Fibroblast of villous mesenchyme (primary cell): ENCODE measurements around the gene PRKD1. TPM values are rescaled to one million over a fixed set of nuclear protein-coding genes. Genes with fewer than 3 reads are reported as not detected.

ENCODE experiments used
- DNase-seq: peaks from one replicate; pipeline ENCODE4 v3.0.0-alpha.2; 2010; ENCODE audit warnings: low read depth
- H3K4me3 ChIP-seq: 2 replicates; pipeline ENCODE4 v1.5.1; 2011; ENCODE audit warnings: low read depth, mild to moderate bottlenecking, low read length
- total RNA-seq: library from RNA; depleted of rRNA; stranded (reverse); fragments of >200 nt; gene quantifications from 2 replicates; pipeline ENCODE4 v1.2.3, GENCODE V29; 2012
- TF ChIP-seq, protein P1 (sequence below): IDR thresholded peaks from 2 replicates; pipeline ENCODE4 v1.5.1; 2012; ENCODE audit warnings: low read depth, mild to moderate bottlenecking, low read length; ENCODE audit not compliant: insufficient read depth

The PRKD1 gene
- total RNA-seq, 1 donor = 13.8 TPM

DNA sequence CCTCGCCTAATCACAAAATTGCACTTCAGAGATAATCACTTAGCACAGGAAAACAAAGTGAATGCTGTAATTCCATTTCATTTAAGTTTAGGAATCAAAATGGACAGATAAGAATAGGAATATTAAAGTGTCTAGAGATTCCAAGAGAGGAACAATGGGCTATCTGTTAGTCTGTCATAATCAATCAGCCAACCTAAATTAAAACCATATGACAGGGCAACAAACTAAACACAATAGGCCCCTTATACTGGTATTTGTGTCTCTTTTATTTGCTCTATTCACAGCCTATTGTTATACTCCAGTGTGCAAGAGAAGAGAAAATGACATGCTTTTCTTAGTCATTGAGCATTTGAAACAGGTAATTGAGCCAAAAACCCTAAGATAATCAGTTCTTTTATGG lies 259.4 kb downstream of the PRKD1 start:
- H3K4me3 ChIP-seq = no peak overlapping the region
- TF ChIP-seq, protein P1, sequence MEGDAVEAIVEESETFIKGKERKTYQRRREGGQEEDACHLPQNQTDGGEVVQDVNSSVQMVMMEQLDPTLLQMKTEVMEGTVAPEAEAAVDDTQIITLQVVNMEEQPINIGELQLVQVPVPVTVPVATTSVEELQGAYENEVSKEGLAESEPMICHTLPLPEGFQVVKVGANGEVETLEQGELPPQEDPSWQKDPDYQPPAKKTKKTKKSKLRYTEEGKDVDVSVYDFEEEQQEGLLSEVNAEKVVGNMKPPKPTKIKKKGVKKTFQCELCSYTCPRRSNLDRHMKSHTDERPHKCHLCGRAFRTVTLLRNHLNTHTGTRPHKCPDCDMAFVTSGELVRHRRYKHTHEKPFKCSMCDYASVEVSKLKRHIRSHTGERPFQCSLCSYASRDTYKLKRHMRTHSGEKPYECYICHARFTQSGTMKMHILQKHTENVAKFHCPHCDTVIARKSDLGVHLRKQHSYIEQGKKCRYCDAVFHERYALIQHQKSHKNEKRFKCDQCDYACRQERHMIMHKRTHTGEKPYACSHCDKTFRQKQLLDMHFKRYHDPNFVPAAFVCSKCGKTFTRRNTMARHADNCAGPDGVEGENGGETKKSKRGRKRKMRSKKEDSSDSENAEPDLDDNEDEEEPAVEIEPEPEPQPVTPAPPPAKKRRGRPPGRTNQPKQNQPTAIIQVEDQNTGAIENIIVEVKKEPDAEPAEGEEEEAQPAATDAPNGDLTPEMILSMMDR = no peak
- no peak for DNase-seq

DNA sequence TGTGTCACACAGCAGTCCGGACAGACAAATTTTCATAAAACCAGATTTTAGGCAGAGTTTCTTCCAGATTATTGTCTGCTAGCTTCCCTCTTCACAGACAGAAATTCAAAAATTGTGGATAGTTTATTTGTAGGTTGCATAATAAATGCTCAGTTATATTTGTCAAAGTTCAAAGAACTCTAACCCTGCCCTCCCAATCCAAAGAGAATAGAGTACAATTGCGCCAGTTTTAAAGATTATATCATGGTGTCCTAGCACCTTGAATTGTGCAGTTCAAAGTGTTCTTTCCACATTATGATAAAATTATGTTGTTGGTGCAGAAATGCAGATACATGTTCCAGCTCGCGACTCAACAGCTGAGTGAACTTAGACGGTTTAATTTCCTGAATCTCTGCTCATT lies 263.1 kb downstream of the PRKD1 start:
- TF ChIP-seq, protein P1 = no peak
- DNase-seq = no peak
- no peak overlapping the region for H3K4me3 ChIP-seq

DNA sequence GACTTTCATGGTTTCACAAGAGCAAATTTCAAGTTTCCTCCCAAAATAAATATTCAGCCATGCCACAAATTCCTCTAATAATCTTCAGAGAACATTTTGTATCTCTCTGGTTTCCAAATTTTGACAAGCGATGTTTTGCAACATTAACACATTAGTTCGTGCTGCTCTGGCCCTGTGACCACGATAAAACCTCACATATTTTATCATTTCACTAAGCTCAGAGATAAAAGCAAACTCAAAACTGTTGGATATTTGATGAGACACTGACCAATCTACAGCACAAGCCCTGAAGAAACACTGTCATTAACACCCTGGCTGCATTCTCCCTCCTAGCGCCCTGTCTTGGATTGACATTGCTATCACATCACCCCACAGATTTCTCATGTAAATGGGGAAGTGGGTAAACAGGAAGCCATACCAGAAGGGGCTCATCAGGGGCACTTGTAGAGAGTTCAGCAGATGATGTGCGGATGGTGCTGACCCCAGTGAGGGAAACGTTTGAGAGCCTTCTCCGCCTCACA lies 264.3 kb downstream of the PRKD1 start:
- peak; percentile 39 for DNase-seq
- TF ChIP-seq, protein P1 = no peak
- H3K4me3 ChIP-seq = no peak overlapping the region

- H3K4me3 ChIP-seq = no peak overlapping the region
- TF ChIP-seq, protein P1 = no peak
- DNase-seq = peak; percentile 50
Observed at GRCh38 chr14:29654901-29655550, 272.6 kb downstream of the PRKD1 start.

- DNase-seq = no peak
- TF ChIP-seq, protein P1 = no peak
- no peak overlapping the region for H3K4me3 ChIP-seq
Observed at GRCh38 chr14:29653303-29653702, 274.3 kb downstream of the PRKD1 start.

GRCh38 chr14:29652571-29652970 lies 275.1 kb downstream of the PRKD1 start:
- H3K4me3 ChIP-seq = no peak overlapping the region
- DNase-seq = no peak
- TF ChIP-seq, protein P1 = no peak

- no peak overlapping the region for H3K4me3 ChIP-seq
- TF ChIP-seq, protein P1 = no peak
- DNase-seq = peak; percentile 16
Observed at GRCh38 chr14:29650554-29651269, 276.9 kb downstream of the PRKD1 start.
